Measurements from ENCODE around the gene DLX4.
A peak's percentile ranks its signal among the peaks of the same experiment; 100 is the strongest.

DLX4 gene

DNA sequence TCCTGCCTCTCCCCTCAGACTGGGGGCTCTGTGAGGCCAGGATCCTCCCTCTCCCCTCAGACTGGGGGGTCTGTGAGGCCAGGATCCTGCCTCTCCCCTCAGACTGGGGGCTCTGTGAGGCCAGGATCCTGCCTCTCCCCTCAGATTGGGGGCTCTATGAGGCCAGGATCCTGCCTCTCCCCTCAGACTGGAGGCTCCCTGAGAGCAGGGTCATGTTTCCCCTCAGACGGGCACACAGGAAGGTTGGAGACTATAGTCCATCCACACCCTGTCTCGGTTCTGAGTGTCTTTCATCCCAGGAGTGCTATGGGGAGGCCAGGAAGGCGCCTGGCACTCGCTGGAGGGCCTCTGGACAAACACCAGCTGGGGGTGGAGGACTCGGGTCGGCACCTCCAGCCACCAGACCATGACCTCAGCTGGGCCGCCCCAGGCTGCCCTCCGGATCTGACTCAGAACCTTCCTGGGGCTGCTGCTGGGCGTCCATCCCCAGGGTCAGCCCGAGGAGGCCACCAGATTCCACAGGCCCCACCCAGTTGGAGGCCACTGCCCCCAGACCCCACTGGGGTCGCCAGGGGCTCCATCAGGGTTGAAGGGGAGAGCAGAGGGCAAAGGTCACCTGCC, 21.9 kb upstream of the DLX4 start:
- DNase-seq (ENCODE audit: low read depth in 2 of 2) = no peak

DNA sequence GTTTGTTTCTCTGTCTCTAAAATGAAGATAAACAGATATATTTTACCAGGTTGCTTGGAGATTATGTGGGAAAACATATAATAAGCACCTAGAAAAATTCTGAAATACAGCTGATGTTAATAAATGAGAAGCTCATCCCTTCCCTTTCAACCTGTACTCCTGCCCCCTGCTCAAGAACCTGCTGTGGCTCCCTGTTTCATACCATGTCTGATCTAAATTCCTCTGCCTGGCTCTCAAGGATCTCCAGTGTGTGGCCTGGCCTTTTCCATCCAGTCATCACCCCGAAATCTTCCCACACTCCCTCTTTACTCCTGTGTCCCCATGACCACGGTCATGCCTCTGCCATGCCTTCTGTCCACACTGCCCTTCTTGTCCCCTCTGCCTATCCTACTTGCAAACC, 19.4 kb upstream of the DLX4 start:
- no peak for DNase-seq (ENCODE audit: low read depth in 2 of 2)

DNA sequence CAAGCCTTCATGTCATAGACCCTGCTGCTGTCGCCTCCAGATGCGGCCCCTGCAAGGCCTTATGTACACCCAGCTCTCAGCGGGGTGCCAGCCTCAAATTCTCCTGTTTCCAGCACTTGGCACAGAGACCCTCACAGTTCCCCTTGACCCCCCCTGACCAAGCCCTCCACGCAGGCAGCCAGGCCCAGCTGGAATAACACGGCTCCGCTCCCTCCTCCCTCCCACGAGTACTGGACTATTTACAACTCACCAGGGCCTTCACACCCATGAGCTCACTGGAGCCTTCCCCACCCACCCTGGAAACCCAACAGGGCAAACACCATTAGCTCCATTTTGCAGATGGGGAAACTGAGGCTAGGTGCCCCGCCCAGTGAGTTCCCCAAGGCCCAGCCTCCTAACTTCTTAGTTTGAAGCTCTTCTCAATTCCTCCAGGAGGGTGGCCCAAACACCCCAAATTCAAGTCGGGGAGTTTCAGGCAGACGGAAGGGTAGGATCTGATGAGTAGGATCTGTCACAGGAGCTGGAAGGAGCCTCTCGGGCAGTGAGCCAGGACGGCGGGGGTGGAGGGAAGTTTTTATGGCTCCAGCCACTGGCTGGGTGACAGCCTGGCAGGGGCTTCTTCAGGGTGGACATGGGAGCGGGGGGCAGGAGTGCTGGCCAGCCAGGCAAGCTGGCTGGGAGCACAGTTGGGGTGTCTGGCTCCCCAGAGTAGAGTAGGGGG, 17.5 kb upstream of the DLX4 start:
- DNase-seq (ENCODE audit: low read depth in 2 of 2) = no peak

DNA sequence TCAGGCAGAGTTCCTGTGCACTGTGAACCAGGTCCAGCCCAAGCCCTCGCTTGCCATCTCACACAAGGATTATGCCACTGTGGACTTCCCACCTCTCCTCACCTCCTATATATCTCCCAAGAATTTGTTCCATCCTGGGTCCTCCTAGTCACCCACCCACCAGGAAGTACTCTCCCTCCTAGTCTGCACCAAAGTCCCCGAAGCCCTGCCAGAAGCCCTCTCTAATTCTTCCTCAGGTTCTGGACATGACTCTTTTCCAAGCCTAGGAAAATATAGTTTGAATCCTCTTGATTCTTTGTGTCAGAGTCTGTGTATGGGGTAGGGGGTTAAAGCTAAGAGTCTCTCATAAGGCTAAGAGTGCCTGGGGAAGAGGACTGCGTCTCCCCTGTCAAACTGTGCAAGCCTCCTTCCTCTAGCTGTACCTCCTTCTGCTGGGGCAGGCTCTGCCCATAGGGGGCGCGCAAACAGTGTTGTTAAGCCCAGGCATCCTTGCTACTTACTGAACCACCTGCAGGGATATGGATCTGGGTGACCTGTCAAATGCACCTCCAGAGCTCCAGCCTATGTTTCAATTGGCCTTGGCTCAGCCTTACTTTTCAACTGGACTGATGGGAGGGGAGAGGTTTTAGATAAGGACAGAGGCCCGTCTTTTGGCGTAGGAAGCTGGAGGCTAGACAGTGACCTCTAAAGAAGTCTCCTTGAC, 16.6 kb upstream of the DLX4 start:
- DNase-seq (ENCODE audit: low read depth in 2 of 2) = peak; percentile 47 to 60

DNA sequence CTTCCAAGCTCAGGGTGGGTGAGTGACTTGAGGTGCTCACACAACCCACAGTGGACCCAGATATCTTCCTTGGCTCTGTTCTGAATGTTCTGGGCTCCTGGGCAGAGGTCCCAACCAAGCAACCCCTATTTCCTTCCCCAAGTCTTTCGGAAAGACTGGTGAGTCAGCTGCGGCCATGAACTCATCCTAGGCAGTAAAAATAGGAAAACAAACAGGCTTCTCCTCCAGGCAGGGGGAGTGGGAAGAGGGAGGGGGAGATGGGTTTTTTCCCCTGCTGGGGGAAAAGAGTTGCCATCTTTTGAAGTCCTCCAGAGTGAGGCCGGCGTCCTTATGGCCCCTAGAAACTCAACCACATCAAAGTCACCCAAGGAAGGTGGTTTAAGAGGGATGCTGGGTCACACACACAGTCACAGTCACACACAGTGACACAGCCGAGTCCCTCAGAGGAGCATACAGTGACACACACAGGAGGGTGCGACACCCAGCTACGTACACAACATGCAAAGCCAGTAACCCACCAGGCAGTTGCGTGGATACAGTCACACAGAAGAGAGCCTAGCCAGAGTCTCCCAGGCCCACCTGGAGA, 16.0 kb upstream of the DLX4 start:
- DNase-seq (ENCODE audit: low read depth in 2 of 2) = no peak

DNA sequence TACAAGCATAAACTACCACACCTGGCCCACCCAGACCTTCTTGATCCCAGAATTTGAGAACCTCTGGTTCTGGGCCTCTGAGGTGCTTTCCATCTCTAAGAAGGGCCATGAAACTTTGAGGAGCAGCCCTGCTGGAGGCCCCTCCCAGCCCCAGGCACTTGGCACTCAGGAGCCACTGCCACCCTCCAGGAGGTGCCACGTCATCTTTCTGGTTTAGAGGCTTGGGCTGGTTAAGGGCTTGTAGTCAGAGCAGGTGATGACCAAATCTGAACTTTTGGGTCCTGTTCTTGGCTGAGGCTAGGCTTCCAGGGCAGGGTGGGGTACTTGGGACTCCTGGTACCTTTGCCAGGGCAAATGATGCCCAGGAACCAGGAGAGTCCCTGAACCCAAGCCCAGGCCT, 13.8 kb upstream of the DLX4 start:
- no peak for DNase-seq (ENCODE audit: low read depth in 2 of 2)

DNA sequence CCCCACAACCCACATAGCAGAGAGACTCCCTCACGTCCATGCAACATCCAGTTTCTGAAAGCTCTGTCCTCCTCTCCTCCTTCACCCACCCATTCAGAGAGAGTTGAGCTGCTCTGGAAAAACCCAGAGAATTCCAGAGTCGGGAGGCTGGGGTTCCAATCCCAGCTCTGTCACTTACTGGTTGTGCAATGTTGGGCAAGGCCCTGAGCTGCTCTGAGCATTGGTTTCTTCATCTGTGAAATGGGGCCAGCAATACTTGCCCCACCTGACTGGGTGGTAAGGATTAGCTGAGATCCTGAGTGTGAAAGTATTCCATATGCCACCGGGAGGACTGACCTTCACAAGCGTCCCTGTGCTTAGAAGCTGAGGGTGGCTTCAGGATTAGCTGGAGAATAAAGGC, 12.2 kb upstream of the DLX4 start:
- DNase-seq (ENCODE audit: low read depth in 2 of 2) = no peak

DNA sequence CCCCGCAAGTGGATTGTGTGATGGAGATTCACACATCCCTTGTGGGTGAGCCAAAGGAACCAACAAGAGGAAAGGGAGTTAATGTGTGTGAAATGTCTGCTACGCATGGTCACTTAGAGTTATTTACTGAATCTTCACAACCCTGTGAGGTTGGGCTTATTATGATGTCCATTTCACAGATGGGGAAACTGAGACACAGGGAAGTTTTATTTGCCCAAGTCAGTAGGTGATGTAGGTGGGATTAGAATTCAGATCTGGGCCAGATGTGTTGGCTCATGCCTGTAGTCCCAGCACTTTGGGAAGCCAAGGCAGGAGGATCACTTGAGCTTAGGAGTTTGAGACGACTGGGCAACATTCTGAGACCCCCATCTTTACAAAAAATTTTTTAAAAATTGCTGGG, 11.6 kb upstream of the DLX4 start:
- no peak for DNase-seq (ENCODE audit: low read depth in 2 of 2)

DNA sequence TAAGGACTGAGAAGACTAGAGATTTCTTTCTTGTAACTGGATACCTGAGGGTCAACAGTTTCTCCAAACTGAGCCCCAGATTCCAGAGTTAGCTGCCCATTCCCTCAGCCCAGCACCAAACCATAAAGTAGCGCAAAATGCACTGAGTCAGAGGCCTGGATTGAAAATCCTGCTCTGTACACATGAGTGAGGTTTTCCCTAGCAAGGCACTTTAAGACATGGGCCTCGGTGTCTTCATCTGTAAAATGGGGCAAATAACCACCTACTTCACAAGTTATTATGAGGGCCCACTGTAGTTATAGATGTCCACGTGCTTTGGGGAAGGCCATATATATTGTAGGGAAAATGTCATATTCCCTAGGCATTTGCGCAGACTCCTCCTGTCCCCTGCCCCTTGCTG, 10.3 kb upstream of the DLX4 start:
- no peak for DNase-seq (ENCODE audit: low read depth in 2 of 2)

DNA sequence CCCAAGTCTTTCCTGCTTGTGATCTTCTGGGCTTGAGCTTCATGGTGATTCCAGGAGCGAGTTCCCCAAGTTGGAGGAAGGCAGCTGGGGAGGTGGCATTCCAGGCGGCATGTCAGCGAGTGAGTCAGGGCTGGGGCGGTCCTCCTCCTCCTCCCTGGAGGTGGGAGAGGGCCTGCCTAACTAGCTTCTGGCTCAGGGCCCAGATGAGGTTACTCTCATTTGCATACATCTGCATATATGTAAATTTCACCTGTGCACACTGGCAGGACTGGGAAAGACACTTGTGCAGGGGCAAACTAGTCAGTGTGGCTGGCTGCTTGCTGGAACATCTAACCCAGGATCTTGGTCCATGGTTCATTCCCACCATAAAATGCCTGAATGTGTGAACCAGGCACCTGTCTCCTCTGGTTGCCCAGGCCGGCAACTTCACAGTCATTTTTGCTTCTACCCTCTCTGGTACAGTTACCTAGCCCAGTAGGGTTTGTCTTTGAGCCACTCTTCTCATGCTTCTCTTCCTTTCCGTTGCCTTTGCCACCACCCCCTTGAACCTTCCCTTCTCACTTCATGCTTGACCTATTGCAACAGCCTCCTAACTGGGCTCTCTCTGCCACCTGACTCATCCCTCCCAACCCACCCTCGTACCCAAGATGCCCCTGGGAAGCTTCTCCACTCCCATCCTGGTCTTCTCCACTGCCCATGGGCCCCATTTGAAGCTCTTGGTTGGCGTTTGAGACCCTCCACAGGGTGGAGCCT, 9.6 kb upstream of the DLX4 start:
- no peak for DNase-seq (ENCODE audit: low read depth in 2 of 2)

DNA sequence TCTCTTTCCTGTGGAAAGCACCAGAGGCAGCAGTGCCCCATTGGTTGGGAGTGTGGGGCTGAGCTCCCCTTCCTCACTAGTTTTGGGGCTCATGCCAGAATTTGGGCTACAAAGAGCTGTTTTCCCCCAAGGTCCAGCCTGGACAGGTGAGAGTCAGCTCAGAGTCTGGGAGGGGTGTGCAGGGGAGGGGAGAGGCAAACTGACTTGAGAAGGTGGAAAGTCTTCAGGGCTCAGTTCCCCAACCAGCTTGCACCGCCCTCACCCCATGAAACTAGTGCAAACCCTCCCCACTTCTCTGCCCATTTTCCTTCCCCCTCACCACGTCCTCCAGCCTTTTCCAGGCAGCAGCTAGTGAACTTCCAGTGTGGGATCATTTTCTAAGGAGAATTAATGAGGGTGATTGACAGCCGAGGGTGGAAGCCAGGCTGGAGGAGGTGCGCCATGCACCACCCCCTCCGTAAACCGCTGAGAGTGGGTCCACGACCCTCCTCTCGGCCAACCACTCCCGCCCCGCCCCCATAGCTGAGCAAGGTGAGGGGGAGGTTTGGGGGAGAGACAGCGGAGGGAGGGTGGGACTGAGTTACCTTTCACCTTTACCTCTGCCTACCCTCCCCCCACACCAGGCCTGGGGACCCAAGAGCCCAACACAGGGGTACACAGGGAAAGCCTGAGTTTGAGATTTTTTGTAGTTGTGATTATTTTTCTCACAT, 6.2 kb upstream of the DLX4 start:
- DNase-seq (ENCODE audit: low read depth in 2 of 2) = no peak

DNA sequence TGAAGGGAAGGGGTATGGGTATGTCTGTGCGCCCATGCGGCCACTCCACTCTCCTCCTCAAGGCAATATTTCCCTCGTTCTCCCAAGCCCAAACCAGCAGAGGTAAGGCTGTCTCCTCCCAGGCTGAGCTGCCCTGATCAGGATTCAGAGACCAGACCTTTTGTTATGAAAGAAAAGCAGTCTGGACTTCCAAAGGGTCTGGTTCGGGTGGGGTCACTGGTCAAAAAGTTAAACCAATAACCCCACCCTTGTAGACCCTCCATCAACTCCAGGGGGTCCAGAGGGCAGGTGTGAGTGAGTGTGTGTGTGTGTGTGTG, 5.7 kb upstream of the DLX4 start:
- no peak for DNase-seq (ENCODE audit: low read depth in 2 of 2)

DNA sequence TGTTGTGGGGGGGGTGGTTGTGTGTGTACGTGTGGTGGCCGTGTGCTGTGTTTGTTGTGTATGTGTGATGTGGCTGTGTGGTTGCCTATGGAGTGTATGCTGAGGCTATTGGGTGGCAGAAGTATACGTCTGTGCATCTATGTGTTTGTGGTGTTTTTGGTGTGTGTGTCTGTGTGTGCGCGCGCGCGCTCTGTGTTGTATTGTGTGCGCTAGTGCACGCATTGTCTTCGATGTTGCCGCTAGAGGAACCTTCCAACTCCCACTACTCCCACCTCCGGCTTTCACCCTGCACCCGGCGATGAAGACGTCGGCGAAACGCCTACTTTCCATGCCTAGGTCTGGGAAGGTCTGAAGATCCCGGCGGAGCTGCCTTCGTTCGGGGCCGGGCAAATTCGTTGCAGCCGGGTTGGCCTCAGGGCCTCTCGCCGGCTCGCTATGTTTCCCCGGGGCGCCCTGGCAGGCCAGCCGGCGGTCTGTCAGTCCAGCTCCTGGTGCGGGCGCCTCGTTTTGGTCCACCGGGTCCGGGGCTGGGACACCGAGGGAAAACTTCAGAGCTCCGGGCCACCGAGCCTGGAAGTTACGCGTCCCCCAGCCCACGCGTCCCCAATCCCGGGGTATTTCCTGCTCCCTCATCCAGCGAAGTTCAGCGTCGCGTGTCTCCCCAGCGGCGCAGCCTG, 5.2 kb upstream of the DLX4 start:
- no peak for DNase-seq (ENCODE audit: low read depth in 2 of 2)

DNA sequence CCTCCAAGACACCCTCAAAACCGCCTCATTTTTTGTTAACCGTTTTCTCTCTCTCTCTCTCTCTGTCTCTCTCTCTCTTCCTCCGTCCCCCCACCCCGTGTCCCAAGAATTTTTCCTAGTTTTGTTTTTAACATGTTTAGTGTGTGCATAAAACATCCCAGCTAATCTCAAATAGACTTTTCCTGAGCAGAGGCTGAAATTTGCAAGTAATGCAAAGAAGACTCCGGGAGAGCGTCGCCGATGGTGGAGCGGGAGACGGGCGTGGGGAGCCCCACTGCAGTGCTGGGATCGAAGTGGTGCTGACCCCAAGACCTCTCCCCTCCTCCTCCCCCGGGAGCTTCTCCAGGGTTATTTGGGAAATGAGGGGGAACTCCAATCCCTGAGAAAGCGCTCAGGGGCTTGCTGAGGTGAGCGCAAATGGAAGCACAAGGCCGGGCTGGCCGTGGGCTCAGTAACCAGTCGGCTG, 4.7 kb upstream of the DLX4 start:
- no peak for DNase-seq (ENCODE audit: low read depth in 2 of 2)

DNA sequence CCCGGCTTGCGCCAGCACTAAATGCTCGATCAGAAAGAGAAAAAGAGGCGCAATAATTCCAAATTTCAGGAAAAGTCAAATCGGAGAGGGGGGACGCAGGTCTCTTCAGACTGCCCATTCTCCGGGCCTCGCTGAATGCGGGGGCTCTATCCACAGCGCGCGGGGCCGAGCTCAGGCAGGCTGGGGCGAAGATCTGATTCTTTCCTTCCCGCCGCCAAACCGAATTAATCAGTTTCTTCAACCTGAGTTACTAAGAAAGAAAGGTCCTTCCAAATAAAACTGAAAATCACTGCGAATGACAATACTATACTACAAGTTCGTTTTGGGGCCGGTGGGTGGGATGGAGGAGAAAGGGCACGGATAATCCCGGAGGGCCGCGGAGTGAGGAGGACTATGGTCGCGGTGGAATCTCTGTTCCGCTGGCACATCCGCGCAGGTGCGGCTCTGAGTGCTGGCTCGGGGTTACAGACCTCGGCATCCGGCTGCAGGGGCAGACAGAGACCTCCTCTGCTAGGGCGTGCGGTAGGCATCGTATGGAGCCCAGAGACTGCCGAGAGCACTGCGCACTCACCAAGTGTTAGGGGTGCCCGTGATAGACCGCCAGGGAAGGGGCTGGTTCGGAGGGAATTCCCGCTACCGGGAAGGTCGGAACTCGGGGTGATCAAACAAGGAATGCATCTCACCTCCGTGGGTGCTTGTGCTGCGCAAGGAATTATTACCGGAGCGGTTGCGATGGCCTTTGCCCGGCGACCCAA, 4.0 kb upstream of the DLX4 start:
- no peak for DNase-seq (ENCODE audit: low read depth in 2 of 2)

DNA sequence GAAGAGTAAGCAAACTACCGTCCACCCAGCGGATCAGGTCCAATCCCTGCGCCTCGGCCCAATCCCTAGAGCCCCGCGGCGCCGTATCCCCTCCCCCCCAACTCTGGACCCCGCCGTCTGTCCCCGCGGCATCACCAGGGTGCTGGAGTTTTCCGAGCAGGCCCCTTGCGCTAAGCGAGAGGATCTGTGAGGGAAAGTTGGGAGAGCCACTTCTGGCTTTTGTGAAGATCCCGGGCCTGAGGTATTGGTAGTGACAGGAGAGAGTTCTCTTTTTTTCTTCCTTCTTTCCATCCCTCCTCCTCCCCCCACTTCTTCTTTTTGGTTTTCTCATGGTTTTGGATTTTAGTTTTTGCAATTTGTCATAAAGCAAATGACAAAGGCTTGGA, 3.5 kb upstream of the DLX4 start:
- DNase-seq (ENCODE audit: low read depth in 2 of 2) = no peak

DNA sequence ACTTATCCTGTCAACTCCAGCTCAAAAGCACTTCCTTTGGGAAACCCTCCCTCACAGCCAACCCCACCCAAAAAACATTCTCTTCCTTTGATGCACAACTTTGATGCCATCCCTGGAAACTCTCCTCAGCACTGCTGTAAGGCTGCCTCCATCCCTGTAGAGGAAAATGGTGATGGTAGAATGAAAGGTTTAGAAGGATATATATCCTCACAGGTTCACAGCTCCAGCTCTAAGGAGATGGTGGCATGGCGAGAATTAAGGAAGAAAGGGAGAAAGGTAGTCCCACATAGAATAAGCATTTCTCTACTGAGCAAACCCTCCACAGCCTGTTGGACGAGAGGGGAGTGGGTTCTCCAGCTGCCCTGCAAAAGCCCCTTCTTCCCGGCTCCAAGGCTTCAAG, 2.2 kb upstream of the DLX4 start:
- DNase-seq (ENCODE audit: low read depth in 2 of 2) = no peak

DNA sequence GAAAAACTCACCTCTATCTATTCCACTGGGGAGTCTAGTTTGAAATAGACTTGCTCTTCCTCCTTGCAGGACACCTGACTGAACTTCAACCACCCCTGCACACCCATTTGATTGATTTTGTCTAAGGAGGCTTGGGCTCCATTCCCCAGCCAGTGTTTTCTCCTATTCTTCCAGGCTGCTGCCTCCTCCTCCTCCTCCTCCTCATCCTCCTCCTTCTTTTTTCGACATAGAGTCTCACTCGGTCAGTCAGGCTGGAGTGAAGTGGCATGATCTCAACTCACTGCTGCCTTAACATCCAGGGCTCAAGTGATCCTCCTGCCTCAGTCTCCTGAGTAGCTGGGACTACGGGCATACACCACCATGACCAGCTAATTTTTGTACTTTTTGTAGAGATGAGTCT, 1.8 kb upstream of the DLX4 start:
- no peak for DNase-seq (ENCODE audit: low read depth in 2 of 2)

DNA sequence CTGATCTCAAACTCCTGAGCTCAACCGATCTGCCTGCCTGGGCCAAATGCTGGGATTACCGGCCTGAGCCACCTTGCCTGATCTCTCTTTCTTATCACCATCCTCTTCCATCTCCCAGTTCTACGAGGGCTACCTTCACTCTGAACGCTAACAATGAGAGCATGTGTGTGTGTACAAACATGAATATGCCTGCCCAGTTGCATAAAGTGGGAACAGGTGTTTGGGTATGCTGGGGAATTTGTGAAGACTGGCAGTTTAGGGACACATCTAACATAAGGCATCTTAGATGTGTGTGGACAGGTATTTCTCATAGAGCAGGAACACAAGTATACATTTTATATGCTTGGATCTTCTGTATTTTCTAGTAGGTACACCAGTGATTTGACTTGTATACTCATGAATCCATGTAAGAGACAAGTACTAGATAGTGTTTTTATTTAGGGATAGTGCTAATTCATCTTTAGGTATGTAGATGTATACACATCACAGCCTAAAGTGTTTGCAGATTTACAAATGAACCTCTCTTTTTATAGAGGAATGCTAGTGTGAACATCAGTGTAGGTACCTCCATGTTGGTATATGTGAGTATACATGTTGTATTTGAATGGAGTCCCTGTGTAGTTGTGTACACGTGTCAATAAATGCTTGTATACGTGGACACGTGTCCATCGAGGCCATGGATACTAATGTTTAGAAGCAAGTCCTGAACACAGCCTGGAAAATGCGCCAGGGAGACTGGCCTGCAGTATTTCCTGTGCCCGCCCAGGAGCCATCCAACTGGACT, 1.2 kb upstream of the DLX4 start:
- DNase-seq (ENCODE audit: low read depth in 2 of 2) = no peak
